NCI-H2081 (cell line): Measurements from ENCODE around the gene NHERF2.

Source experiments
- DNase-seq, 2 experiments: peaks; one replicate each; lab custom pipeline; 2025; lab: John Stamatoyannopoulos, UW

NHERF2 gene

DNA sequence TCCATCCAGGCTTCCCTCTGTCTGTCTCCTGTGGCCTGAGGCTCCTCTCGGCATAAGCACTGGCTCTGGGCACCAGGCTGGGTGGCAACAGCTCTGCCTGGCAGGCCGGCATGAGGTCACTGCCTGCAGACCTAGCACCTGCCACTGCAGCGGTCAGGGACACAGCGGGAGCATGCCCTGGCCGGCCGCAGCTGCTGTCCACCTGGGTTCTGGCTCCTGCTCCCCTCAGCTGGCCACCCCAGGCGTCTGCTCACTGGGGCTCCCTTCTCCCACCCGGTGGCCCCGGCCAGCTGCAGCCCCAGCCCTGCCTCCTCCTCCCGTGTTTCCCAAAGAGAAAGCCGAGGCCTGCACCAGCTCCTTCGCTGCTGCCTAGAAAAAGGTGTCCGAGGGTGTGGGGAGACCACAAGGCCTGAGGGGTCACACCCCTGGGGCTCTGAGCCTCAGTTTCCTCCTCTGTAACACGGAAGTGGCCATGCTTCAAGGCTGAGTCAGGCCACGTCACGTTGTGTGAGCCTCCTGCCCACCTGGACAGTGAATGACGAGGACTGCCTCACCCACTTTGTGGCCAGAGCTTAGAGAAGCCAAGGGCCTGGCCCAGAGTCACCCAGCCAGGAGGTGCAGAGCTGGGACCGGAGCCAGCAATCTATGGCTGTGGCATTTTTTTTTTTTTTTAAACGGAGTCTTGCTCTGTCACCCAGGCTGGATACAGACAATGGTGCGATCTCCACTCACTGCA lies 14.3 kb downstream of the NHERF2 start:
- no peak for DNase-seq

GRCh38 chr16:2042171-2042985 lies 15.7 kb downstream of the NHERF2 start:
- peak; percentile 40 to 67 for DNase-seq

DNA sequence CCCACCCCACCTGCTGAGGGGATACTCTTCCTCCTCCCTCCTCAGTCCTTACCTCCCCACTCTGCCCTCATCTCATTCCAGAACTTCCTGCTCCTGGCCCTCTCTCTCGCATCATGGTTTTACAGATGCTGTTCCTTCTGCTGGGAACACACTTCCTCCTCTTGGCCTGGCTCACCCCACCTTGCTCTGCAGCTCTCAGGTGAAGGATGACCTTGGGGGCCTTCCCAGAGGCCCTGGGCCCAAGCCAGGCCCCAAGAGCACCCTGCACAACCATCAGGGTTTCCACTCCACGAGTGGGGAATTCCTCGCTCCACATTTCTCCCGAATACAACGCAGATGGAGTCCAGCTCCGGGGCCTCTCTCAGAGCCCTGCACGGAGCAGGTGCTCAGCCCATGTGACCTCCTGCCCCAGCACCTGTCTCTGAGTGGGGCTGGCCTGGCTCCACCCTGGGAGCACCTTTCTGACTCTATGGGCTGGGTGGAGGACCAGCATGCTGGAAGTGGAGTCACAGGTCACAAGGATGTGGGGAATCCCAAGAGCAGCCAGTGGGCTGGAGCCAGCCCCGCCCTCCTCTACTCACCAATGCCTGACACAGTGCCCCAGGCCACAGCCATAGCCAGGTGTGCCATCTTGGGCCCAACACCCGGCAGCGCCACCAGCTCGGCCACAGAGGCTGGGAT lies 16.4 kb downstream of the NHERF2 start:
- no peak for DNase-seq

GRCh38 chr16:2043667-2044451 lies 17.2 kb downstream of the NHERF2 start:
- DNase-seq = peak; percentile 34 to 58

DNA sequence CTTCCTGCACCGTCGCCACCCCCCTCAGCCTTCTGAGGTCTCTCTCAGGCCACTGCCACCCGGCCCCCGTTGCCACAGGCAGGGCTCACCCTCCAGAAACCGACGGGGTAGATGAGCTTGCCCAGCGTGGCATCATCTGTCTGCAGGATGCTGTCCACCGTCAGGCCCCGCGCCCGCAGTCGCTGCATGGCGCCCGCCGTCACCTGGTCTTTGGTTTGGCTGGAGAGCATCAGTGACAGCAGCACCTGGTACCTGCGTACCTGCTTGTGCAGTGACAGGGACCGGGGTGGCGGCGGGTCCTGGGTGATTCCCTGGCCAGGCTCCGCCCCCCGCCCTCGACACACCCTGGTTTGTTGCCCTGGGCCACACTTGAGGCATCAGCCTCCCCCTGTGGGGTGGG lies 17.8 kb downstream of the NHERF2 start:
- no peak for DNase-seq

- no peak for DNase-seq
Observed at GRCh38 chr16:2045965-2046892, 19.5 kb downstream of the NHERF2 start.

DNA sequence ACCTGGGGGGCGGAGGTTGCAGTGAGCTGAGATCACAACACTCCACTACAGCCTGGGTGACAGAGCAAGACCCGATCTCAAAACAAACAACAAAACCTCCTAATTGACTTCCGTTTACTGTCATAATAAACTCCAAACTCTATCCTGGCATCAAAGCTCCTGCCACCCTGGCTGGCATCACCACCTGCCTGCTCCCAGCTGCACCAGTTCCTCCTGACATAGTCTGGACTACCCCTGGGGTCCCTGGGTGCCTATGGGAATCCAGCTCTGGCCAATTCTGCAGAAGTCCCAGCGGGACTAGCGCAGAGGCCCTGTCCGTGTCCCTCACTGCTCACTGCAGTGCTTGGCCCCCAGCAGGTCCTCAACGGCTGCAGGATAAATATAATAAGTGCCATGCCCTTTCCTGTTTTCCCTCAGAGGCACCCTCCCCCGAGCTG lies 20.2 kb downstream of the NHERF2 start:
- peak in 1 of 2 experiments; percentile 64 for DNase-seq

DNA sequence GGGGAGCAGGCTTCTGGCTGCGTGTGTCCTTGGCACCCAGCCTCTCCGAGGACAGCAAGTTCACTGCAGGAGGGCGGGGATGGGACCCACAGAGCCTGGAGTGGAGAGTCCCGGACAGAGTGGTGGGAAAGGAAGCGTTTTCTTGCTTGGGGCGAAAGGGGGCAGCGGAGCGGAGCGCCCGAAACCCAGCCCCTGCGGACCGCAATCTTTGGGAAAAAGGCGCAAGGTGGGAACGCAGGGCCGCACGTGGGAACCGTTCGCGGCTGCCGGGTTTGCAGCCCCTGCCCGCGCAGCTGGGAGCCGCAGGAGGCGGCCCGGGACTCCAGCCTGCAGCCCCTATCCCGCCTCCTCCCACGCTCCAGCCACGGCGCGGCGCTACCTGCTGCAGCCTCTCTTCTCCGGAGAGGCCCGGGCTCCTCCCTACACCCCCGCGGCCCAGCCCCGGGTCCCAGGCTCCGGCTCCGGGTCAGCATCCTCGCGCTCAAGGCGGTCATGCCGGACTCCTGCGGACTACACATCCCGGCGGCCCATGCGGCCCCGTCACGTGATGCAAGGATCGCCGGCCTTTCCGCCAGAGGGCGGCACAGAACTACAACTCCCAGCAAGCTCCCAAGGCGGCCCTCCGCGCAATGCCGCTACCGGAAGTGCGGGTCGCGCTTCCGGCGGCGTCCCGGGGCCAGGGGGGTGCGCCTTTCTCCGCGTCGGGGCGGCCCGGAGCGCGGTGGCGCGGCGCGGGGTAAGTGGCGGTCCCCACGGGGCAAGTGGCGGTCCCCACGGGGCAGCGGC lies 20.8 kb downstream of the NHERF2 start, which contains the start of the genes NTHL1 and TSC2:
Gene NTHL1 (minus strand): TSS at position 505 of the 786 bp plus-strand sequence. CDS start 11 bp downstream, at position 494.
Gene TSC2 (plus strand): TSS at position 656 of the 786 bp plus-strand sequence. CDS start 631 bp downstream, outside the sequence.
- peak; percentile 93 to 97 for DNase-seq

DNA sequence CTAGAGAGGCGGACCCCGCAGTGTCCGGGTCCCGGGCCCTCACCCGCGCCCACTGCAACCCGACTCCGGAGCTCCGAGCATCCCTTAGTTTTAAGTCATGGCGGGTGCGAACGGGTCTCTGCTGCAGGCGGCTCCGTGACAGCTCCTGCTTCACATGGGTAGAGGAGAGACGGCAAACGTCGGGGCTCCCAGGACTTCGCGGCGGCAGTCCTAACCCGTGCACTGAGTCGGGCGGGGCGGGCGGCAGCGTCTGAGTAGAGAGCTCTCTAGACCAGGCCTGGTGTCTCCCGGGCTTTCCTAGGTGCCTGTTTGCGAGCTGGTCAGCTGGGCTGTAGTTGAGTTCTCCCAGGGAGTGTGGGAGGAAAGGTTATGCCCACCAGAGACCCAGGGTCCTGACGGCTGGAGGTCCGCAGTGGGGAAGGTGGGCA lies 21.4 kb downstream of the NHERF2 start:
- no peak for DNase-seq

GRCh38 chr16:2053211-2053610 lies 26.5 kb downstream of the NHERF2 start:
- DNase-seq = no peak

GRCh38 chr16:2053897-2054296 lies 27.2 kb downstream of the NHERF2 start:
- DNase-seq = no peak

DNA sequence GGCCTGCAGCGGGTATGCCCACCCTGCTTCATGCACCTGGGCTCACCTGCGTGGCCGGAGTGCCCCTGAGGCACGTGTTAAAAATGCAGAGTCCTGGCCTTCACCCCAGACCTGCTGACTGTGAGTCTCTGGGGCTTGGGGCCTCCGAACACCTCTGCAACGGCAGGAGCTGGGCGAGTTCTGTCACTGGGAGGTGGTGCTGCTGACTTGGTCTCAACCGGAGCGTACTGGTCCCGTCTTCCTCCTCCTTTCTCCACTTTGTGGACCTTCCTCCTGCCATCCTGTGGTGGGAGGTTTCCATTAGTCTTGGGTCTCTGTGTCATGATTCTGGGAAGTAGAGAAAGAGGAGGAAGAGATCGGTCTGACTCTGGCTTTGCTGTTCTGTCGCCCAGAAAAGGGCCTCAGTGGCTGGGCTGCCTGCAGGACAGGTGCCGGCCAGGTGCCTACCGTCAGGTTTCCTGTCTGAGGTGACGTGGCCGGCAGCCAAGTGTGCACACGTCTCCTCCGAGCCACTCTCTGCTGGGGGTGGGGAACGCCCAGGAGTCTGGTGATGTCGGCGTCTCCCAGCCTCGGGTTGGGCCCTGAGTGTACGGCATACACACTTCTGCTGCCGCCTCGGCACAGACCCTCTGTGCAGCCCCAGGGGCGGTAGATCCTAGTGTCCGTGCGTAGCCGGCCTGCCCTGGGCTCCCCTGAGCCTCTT lies 28.0 kb downstream of the NHERF2 start:
- peak; percentile 91 to 95 for DNase-seq

DNA sequence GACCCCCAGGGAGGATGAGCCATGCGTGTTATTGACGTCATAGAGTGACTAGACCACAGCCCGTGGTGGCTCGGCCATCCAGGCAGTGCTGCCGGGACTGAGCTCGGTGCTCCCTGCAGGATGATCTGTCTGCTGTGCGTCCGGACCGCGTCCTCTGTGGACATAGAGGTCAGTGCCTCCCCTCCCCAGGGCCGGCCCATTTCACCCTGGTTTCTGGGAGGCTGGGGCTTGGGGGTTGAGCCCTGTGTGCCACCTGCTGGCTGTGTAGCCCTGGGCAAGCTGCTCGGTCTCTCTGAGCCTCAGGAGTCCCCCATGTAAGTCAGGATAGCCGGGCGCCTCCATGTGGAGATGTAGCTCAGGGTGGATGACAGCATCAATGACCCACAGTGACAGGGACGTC lies 29.4 kb downstream of the NHERF2 start:
- DNase-seq = no peak

DNA sequence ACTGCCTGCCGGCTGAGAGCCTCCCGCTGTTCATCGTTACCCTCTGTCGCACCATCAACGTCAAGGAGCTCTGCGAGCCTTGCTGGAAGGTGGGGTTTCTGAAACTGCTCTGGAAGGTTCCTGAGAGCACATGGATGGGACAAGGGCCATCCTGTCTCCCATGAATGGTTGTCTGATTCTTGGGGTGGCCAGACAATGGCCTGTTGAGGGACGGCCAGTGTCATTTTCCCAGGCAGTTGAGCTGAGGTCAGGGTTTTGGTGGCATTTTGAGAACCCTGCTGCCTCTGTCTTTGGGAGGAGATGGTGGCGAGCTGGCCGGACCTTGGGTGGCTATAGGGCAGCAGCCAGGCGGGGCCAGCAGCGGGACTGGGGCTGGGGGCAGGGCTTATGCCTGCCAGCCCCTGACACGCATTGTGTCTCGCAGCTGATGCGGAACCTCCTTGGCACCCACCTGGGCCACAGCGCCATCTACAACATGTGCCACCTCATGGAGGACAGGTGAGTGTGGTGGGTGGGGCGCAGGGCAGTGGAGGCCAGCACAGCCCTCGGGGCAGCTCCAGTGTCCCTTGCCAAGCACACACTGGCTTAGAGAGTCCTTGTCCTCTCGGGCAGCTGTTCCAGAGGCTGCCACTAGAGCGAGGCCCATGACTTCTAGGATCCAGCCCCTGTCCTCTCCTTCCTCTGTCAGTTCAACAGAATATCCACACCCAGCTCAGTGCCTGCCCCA lies 30.1 kb downstream of the NHERF2 start:
- no peak for DNase-seq

DNA sequence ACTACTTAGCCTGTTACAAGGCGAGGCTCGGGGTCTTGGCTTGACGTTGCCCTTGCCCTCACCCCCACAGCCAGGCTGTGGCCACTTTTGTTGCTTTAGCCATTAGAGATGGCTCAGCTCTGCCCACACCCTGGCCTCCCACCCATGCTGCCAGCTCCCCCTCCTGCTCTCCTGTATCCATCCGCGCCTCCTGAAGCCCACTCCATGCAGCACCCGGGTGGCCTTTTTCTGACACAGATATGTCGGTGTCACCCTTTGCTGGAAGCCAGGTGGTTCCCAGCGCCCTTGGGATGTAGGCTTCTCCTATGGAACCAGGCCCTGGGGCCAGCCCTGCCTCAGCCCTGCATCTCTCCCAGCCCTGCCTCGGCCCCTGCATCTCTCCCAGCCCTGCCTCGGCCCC lies 30.7 kb downstream of the NHERF2 start:
- DNase-seq = no peak

DNA sequence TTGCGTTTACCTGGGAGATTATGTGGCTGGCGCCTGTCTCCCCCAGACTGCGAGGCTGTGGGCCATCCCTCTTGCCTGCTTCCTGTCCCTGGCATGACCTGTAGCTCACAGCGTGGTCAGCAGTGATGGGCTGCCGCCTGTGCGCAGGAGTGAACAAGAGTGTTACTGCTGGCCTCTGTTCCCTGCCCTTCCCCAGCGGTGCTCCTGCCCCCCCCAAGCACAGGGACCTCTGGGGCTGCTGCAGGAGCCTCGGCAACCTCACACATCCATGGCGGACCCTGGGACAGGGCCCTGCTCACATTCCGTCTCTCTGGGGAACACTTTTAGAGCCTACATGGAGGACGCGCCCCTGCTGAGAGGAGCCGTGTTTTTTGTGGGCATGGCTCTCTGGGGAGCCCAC lies 31.7 kb downstream of the NHERF2 start:
- no peak for DNase-seq

DNA sequence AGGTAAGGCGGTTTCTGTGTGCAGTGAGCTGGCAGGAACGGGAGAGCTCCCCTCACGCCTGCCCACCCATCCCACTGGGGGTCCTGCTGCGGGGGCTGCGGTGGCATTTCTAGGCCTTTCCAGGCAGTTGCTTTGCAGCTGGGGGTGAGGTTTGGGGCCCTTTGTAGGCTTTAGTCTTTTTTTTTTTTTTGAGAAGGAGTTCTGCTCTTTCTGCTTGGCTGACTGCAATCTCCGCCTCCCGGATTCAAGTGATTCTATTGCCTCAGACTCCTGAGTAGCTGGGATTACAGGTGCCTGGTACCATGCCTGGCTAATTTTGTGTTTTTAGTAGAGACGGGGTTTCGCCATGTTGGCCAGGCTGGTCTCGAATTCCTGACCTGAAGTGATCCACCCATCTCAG lies 32.2 kb downstream of the NHERF2 start:
- DNase-seq = no peak

GRCh38 chr16:2060346-2060745 lies 33.6 kb downstream of the NHERF2 start:
- DNase-seq = no peak
